ENCODE results near the gene LGALS9. TPM values are rescaled to one million over a fixed set of nuclear protein-coding genes. Genes with fewer than 3 reads are reported as not detected.

LGALS9 gene
- total and polyA plus RNA-seq, 2 donors (not counting 3 experiments of a cell fraction or from before 2014, with no cell fraction given) = 52.4 to 65.2 TPM

DNA sequence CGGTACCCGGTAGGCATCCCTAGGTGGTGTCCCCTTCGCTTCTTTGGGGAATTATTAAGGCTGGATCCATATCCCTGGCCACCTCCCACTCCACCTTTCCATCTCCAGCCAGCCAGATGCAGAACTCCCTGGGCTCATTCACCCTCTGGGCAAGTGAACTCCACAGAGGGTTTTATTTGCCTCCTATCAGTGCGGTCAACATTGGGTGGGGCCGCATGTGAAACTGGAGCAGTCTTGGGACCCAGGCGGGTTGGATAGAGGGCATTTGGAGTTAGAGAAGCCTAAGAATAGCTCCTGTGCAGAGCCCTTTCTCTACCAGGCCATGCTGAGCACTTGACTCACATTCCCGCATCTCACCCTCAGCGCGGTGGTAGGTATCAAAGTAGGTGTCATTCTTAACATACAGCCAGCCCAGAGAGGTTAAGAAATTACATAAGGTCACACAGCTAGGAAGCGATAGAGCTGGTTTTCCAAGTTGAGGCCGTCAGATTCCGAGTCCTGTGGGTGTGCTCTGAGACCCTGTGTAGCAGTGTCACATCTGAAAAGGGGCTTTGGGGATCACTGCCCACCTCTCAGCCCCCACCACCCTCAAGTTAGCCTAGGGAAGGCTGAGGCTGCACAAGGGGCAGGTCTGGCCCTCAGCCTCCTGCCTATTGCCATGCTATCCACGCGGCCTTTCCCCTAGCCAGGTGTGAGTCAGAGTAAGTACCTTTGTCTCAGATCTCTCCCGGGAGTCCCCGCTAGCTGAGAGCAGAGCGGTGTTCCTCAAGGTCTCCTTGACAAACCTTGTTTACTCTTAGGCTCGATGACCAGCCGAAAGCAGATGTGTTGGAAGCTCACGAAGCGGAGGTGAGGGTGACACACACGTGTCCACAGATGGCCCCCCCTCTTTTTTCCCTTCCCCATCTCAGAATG, 26.9 kb upstream of the LGALS9 start:
- Histone ChIP-seq H3K27me3 (ENCODE audit: control insufficient read depth in 2 of 2, insufficient read depth in 2 of 2, low read length in 2 of 2) (no peaks in the 10 kb centered on the region), H3K79me2 (ENCODE audit: control insufficient read depth, insufficient read depth, low read length) (no peaks in the 10 kb centered on the region), H3K4me2 (ENCODE audit: insufficient read depth, low read length) (no peak overlapping the region), H2AFZ (ENCODE audit: low read depth, low read length) (no peak overlapping the region), H3K36me3 (ENCODE audit: control insufficient read depth in 2 of 2, extremely low read depth in 1 of 2, insufficient read depth in 2 of 2, low read length in 2 of 2) (peaks cover 22 to 43% of the 10 kb centered on the region in 2 experiments), H3K9me1 (replicated peaks; ENCODE audit: control insufficient read depth, extremely low read depth, insufficient read depth, low read length) (no peaks in the 10 kb centered on the region), H3K27ac (ENCODE audit: insufficient read depth, low read depth, low read length) (no peak overlapping the region), H3K4me1 (ENCODE audit: control insufficient read depth, extremely low read depth, insufficient read depth, low read length) (peaks cover 14% of the 10 kb centered on the region), H3K9me3 (replicated peaks; ENCODE audit: control insufficient read depth, insufficient read depth, low read length) (no peaks in the 10 kb centered on the region), H3K9ac (replicated peaks; ENCODE audit: extremely low read depth, insufficient read depth, low read length) (no peak overlapping the region), H3K4me3 (replicated peaks in 1 of 3; ENCODE audit: insufficient read depth in 1 of 3, low read depth in 1 of 3, low read length in 3 of 3) (no peak overlapping the region), H4K20me1 (replicated peaks; ENCODE audit: control insufficient read depth, extremely low read depth, insufficient read depth, low read length) (no peaks in the 10 kb centered on the region)
- CTCF ChIA-PET = interaction anchor here (1.1 to 10.3 kb wide), 11 partner anchors 13 to 407 kb away, joined by 3 to 150 read pairs (median 3); no protein-coding TSS in a partner anchor
- BruUV-seq (replicated peaks) = no TSS peak
- dilution Hi-C loops (cut with MboI; ENCODE audit: extremely low pct_ligation_motif_present, low sequenced_read_pairs) (no loop called here), intact Hi-C loops (cut with micrococcal nuclease) (loop anchor here (1.0 kb wide), 1 partner anchor 47 kb away; no protein-coding TSS in a partner anchor)
- POLR2A ChIA-PET = no interaction called here
- no peak for TF ChIP-seq FOS (IDR thresholded peaks at IDR 0.05; ENCODE audit: borderline replicate concordance, insufficient read depth, low read length)
- no peak for DNase-seq (ENCODE audit: low read depth, low spot score)
- no peak for FAIRE-seq

DNA sequence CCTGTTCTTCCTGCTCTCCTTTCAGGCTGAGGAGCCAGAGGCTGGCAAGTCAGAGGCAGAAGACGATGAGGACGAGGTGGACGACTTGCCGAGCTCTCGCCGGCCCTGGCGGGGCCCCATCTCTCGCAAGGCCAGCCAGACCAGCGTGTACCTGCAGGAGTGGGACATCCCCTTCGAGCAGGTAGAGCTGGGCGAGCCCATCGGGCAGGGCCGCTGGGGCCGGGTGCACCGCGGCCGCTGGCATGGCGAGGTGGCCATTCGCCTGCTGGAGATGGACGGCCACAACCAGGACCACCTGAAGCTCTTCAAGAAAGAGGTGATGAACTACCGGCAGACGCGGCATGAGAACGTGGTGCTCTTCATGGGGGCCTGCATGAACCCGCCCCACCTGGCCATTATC, 25.6 kb upstream of the LGALS9 start:
- FAIRE-seq = no peak
- no peak overlapping the region for H2AFZ ChIP-seq (ENCODE audit: low read depth, low read length)
- DNase-seq (ENCODE audit: low read depth, low spot score) = no peak
- H3K4me1 ChIP-seq (ENCODE audit: control insufficient read depth, extremely low read depth, insufficient read depth, low read length) = peaks cover 14% of the 10 kb centered on the region
- intact Hi-C loops (cut with micrococcal nuclease) = no loop called here
- no peak overlapping the region for H3K4me3 ChIP-seq (replicated peaks in 1 of 3; ENCODE audit: insufficient read depth in 1 of 3, low read depth in 1 of 3, low read length in 3 of 3)
- H3K9ac ChIP-seq (replicated peaks; ENCODE audit: extremely low read depth, insufficient read depth, low read length) = no peak overlapping the region
- no peak overlapping the region for H3K27ac ChIP-seq (ENCODE audit: insufficient read depth, low read depth, low read length)
- no peak for TF ChIP-seq POLR2AphosphoS5 (IDR thresholded peaks at IDR 0.05; ENCODE audit: insufficient read depth, low read depth, low read length)
- no peak for TF ChIP-seq MYC (IDR thresholded peaks at IDR 0.05; ENCODE audit: low read depth, low read length)
- TF ChIP-seq, protein P1, sequence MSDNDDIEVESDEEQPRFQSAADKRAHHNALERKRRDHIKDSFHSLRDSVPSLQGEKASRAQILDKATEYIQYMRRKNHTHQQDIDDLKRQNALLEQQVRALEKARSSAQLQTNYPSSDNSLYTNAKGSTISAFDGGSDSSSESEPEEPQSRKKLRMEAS (IDR thresholded peaks at IDR 0.05; ENCODE audit: insufficient read depth, insufficient read length) = no peak
- no peak for TF ChIP-seq JUN (IDR thresholded peaks at IDR 0.05; ENCODE audit: borderline replicate concordance, insufficient read depth, insufficient read length, low read depth)
- no peak for TF ChIP-seq POLR2A (IDR thresholded peaks at IDR 0.05; ENCODE audit: low read depth, low read length)
- TF ChIP-seq, protein P2, sequence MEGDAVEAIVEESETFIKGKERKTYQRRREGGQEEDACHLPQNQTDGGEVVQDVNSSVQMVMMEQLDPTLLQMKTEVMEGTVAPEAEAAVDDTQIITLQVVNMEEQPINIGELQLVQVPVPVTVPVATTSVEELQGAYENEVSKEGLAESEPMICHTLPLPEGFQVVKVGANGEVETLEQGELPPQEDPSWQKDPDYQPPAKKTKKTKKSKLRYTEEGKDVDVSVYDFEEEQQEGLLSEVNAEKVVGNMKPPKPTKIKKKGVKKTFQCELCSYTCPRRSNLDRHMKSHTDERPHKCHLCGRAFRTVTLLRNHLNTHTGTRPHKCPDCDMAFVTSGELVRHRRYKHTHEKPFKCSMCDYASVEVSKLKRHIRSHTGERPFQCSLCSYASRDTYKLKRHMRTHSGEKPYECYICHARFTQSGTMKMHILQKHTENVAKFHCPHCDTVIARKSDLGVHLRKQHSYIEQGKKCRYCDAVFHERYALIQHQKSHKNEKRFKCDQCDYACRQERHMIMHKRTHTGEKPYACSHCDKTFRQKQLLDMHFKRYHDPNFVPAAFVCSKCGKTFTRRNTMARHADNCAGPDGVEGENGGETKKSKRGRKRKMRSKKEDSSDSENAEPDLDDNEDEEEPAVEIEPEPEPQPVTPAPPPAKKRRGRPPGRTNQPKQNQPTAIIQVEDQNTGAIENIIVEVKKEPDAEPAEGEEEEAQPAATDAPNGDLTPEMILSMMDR (IDR thresholded peaks at IDR 0.05; ENCODE audit: extremely low read depth in 1 of 2, insufficient read depth in 1 of 2, low read depth in 1 of 2, low read length in 2 of 2) = no peak
- TF ChIP-seq EZH2 (IDR thresholded peaks at IDR 0.05; ENCODE audit: borderline replicate concordance, low read depth, low read length, severe bottlenecking) = no peak
- TF ChIP-seq FOS (IDR thresholded peaks at IDR 0.05; ENCODE audit: borderline replicate concordance, insufficient read depth, low read length) = no peak
- no peak for TF ChIP-seq GATA2 (IDR thresholded peaks at IDR 0.05; ENCODE audit: insufficient read depth, insufficient read length, low read depth, low read length)
- no peaks in the 10 kb centered on the region for H3K79me2 ChIP-seq (ENCODE audit: control insufficient read depth, insufficient read depth, low read length)
- H3K36me3 ChIP-seq (ENCODE audit: control insufficient read depth in 2 of 2, extremely low read depth in 1 of 2, insufficient read depth in 2 of 2, low read length in 2 of 2) = peaks cover 28 to 50% of the 10 kb centered on the region in 2 experiments
- dilution Hi-C loops (cut with MboI; ENCODE audit: extremely low pct_ligation_motif_present, low sequenced_read_pairs) = no loop called here
- H3K9me1 ChIP-seq (replicated peaks; ENCODE audit: control insufficient read depth, extremely low read depth, insufficient read depth, low read length) = no peaks in the 10 kb centered on the region
- ChIA-PET POLR2A (no interaction called here), CTCF (interaction anchor here (1.6 to 10.3 kb wide), 2 partner anchors 47 to 369 kb away, joined by 5 to 150 read pairs; no protein-coding TSS in a partner anchor)
- H3K9me3 ChIP-seq (replicated peaks; ENCODE audit: control insufficient read depth, insufficient read depth, low read length) = no peaks in the 10 kb centered on the region
- H3K4me2 ChIP-seq (ENCODE audit: insufficient read depth, low read length) = no peak overlapping the region
- BruUV-seq (replicated peaks) = no TSS peak
- H3K27me3 ChIP-seq (ENCODE audit: control insufficient read depth in 2 of 2, insufficient read depth in 2 of 2, low read length in 2 of 2) = no peaks in the 10 kb centered on the region
- no peaks in the 10 kb centered on the region for H4K20me1 ChIP-seq (replicated peaks; ENCODE audit: control insufficient read depth, extremely low read depth, insufficient read depth, low read length)

Measured in endothelial cell of umbilical vein (primary cell).